HCT116 (cell line): ENCODE data around the gene ABI1. TPM values are rescaled to one million over a fixed set of nuclear protein-coding genes. Genes with fewer than 3 reads are reported as not detected.

ENCODE experiments used
- ATAC-seq: fragments of 200-7000 bp; cut with Tn5 transposase; 2 replicates; pipeline ENCODE4 v1.9.1; 2020; ENCODE audit warnings: mild to moderate bottlenecking, moderate library complexity
- BruUV-seq: library from RNA; stranded (reverse); fragments of 400-500 nt; replicated peaks from 2 replicates; lab custom pipeline; 2021; lab: Mats Ljungman, UMichigan
- CTCF ChIA-PET: fragments of 300-600 bp; sonication (Branson Sonifier 250); formaldehyde crosslinking; loops from one replicate; lab custom pipeline; 2021; ENCODE audit warnings: antibody characterized with exemption; lab: Charles Lee
- POLR2A ChIA-PET: fragments of 300-600, 350-600 bp; sonication (Branson Sonifier 250); formaldehyde crosslinking; loops from one replicate; lab custom pipeline; 2021; ENCODE audit warnings: antibody characterized with exemption; lab: Charles Lee
- RAD21 ChIA-PET, 2 experiments: fragments of 300-600 bp; sonication (Branson Sonifier 250); formaldehyde crosslinking; loops; one replicate each; lab custom pipeline; 2023; ENCODE audit warnings: low total read pairs in 2 of 2; ENCODE audit not compliant: uncharacterized antibody in 2 of 2, unreplicated experiment in 2 of 2, low non-redundant PET in 1 of 2; lab: Charles Lee
- DNase-seq: peaks from one replicate; pipeline ENCODE4 v3.0.0-alpha.2; 2010; ENCODE audit warnings: low read depth, low spot score
- H2AFZ ChIP-seq: fragments of 200-600 bp; shearing (Covaris generic), sonication (generic); 2 replicates; pipeline ENCODE4 v1.6.1; 2017; ENCODE audit warnings: low read depth, mixed run types, mixed read lengths, antibody characterized with exemption, low read length; ENCODE audit not compliant: poor library complexity, severe bottlenecking
- H3K27ac ChIP-seq: 2 replicates; pipeline ENCODE4 v1.5.1; 2012; ENCODE audit warnings: low read depth, low read length
- H3K27me3 ChIP-seq: fragments of 200-600 bp; sonication (generic); 2 replicates; pipeline ENCODE4 v1.6.1; 2016; ENCODE audit warnings: mixed run types, low read length, mixed read lengths; ENCODE audit not compliant: insufficient read depth
- H3K36me3 ChIP-seq, 2 experiments: fragments of 200-500 bp in 1 of 2; fragments of 200-600 bp in 1 of 2; sonication (Bioruptor generic) in 1 of 2; sonication (generic) in 1 of 2; 2 replicates each; pipeline versions ENCODE4 v1.5.1 to v1.6.1; 2014 to 2016; ENCODE audit warnings: low read length in 2 of 2, inconsistent platforms in 1 of 2, mixed read lengths in 1 of 2, mixed run types in 1 of 2; ENCODE audit not compliant: insufficient read depth in 2 of 2, control insufficient read depth in 1 of 2
- H3K4me1 ChIP-seq, 2 experiments: fragments of 200-600 bp in 1 of 2; sonication (generic) in 1 of 2; 2 replicates each; pipeline versions ENCODE4 v1.5.1 to v1.6.1; 2012 to 2017; ENCODE audit warnings: low read length in 2 of 2, inconsistent platforms in 1 of 2, mild to moderate bottlenecking in 1 of 2, mixed read lengths in 1 of 2, mixed run types in 1 of 2, moderate library complexity in 1 of 2; ENCODE audit not compliant: insufficient read depth in 2 of 2, control insufficient read depth in 1 of 2
- H3K4me2 ChIP-seq: fragments of 200-600 bp; sonication (generic); 2 replicates; pipeline ENCODE4 v1.6.1; 2017; ENCODE audit warnings: mixed run types, low read length, mixed read lengths
- H3K4me3 ChIP-seq, 2 experiments: fragments of 200-600 bp in 1 of 2; sonication (generic) in 1 of 2; replicated peaks in 1 of 2; 2 replicates each; pipeline ENCODE4 v1.5.1; 2011 to 2016; ENCODE audit warnings: low read length in 2 of 2, control low read depth in 1 of 2, low read depth in 1 of 2, mild to moderate bottlenecking in 1 of 2, mixed read lengths in 1 of 2, mixed run types in 1 of 2
- H3K79me2 ChIP-seq: fragments of 200-600 bp; sonication (generic); 2 replicates; pipeline ENCODE4 v1.6.1; 2017; ENCODE audit warnings: mild to moderate bottlenecking, mixed run types, low read length, moderate library complexity, mixed read lengths; ENCODE audit not compliant: insufficient read depth
- H3K9ac ChIP-seq: fragments of 200-600 bp; sonication (generic); 2 replicates; pipeline ENCODE4 v1.6.1; 2016; ENCODE audit warnings: low read length, mixed read lengths
- H3K9me2 ChIP-seq: fragments of 200-600 bp; sonication (generic), shearing (Covaris generic); 2 replicates; pipeline ENCODE4 v1.6.1; 2017; ENCODE audit warnings: mixed run types, mild to moderate bottlenecking, moderate library complexity; ENCODE audit not compliant: insufficient read depth
- H3K9me3 ChIP-seq, 2 experiments: fragments of 200-500 bp in 1 of 2; fragments of 200-600 bp in 1 of 2; sonication (Bioruptor generic) in 1 of 2; sonication (generic) in 1 of 2; 2 replicates each; pipeline ENCODE4 v1.6.1; 2014 to 2017; ENCODE audit warnings: low read length in 2 of 2, mixed read lengths in 2 of 2, inconsistent platforms in 1 of 2, low read depth in 1 of 2, mild to moderate bottlenecking in 1 of 2, mixed run types in 1 of 2, moderate library complexity in 1 of 2; ENCODE audit not compliant: control insufficient read depth in 1 of 2, insufficient read depth in 1 of 2
- H4K20me1 ChIP-seq: fragments of 200-600 bp; sonication (generic), shearing (Covaris generic); 2 replicates; pipeline ENCODE4 v1.6.1; 2017; ENCODE audit warnings: mixed run types, mild to moderate bottlenecking, moderate library complexity; ENCODE audit not compliant: insufficient read depth
- ATF3 ChIP-seq: IDR thresholded peaks from 2 replicates; pipeline ENCODE4 v1.6.1; 2012
- CEBPB ChIP-seq: IDR thresholded peaks from 2 replicates; pipeline ENCODE4 v1.6.1; 2012; ENCODE audit warnings: low read depth
- EGR1 ChIP-seq: IDR thresholded peaks from 2 replicates; pipeline ENCODE4 v1.6.1; 2012; ENCODE audit warnings: low read depth
- EZH2 ChIP-seq: fragments of 200-600 bp; sonication (generic); IDR thresholded peaks from 2 replicates; pipeline ENCODE4 v1.6.1; 2017; ENCODE audit warnings: antibody characterized with exemption, mixed run types
- FOSL1 ChIP-seq: IDR thresholded peaks from 2 replicates; pipeline ENCODE4 v1.6.1; 2012; ENCODE audit warnings: low read depth
- JUND ChIP-seq: IDR thresholded peaks from 2 replicates; pipeline ENCODE4 v1.6.1; 2012
- MAX ChIP-seq: IDR thresholded peaks from 2 replicates; pipeline ENCODE4 v1.6.1; 2012
- POLR2A ChIP-seq: IDR thresholded peaks from 2 replicates; pipeline ENCODE4 v1.7.0; 2011; ENCODE audit warnings: borderline replicate concordance; ENCODE audit not compliant: insufficient read depth, insufficient read length; ENCODE audit errors: extremely low read depth
- RAD21 ChIP-seq: IDR thresholded peaks from 2 replicates; pipeline ENCODE4 v1.6.1; 2012; ENCODE audit warnings: low read depth, mild to moderate bottlenecking
- REST ChIP-seq: IDR thresholded peaks from 2 replicates; pipeline ENCODE4 v1.6.1; 2012; ENCODE audit warnings: low read depth
- SRF ChIP-seq: IDR thresholded peaks from 2 replicates; pipeline ENCODE4 v1.6.1; 2012; ENCODE audit warnings: low read depth
- TCF7L2 ChIP-seq: IDR thresholded peaks from 2 replicates; pipeline ENCODE4 v1.7.0; 2011; ENCODE audit warnings: borderline replicate concordance, inconsistent platforms; ENCODE audit not compliant: insufficient read depth, insufficient read length; ENCODE audit errors: extremely low read depth
- YY1 ChIP-seq: IDR thresholded peaks from 2 replicates; pipeline ENCODE4 v1.6.1; 2011; ENCODE audit warnings: low read length, low read depth, moderate library complexity, mild to moderate bottlenecking; ENCODE audit not compliant: insufficient replicate concordance; ENCODE audit errors: extremely low read depth
- ZBTB33 ChIP-seq: IDR thresholded peaks from 2 replicates; pipeline ENCODE4 v1.6.1; 2011; ENCODE audit warnings: mild to moderate bottlenecking, low read length, moderate library complexity; ENCODE audit not compliant: insufficient replicate concordance; ENCODE audit errors: extremely low read depth
- ZFX ChIP-seq: fragments of 450-650 bp; IDR thresholded peaks from 2 replicates; pipeline ENCODE4 v1.6.1; 2017
- intact Hi-C: fragments of 100-400 bp; cut with micrococcal nuclease; formaldehyde crosslinking; loops from 2 replicates; pipeline ENCODE4 v1.10.0; 2022
- total RNA-seq: library from RNA; stranded (reverse); gene quantifications from one replicate; pipeline ENCODE4 v1.2.1, GENCODE V29; 2021; ENCODE audit not compliant: unreplicated experiment

ABI1 gene
- total RNA-seq, 1 experiment from 2014 or later = 34.8 TPM

- Histone ChIP-seq H4K20me1 (0 out of 2 replicates have a peak, but pooled peaks cover 4% of the 10 kb centered on the region), H3K9me3 (no peaks in the 10 kb centered on the region), H3K27ac (no peak overlapping the region; the same call in 1 of the 2 replicates), H3K4me1 (peaks cover 5 to 18% of the 10 kb centered on the region in 2 experiments; a peak in 3 of 4 replicates), H3K36me3 (peaks cover 6 to 21% of the 10 kb centered on the region in 2 experiments; a peak in 2 of 4 replicates), H2AFZ (no peak overlapping the region), H3K27me3 (no peaks in the 10 kb centered on the region), H3K9ac (peak overlapping the region; percentile 94), H3K79me2 (peaks cover 62% of the 10 kb centered on the region), H3K9me2 (no peaks in the 10 kb centered on the region), H3K4me2 (peak overlapping the region; percentile 89), H3K4me3 (peak overlapping the region; percentile 76 to 95)
- no peak for ATAC-seq
- ChIA-PET POLR2A (no interaction called here), CTCF (no interaction called here), RAD21 (no interaction called here)
- no peak for DNase-seq
- TF ChIP-seq TCF7L2 (no peak), SRF (no peak), EZH2 (no peak), YY1 (no peak), JUND (no peak), ZBTB33 (no peak), FOSL1 (no peak), RAD21 (no peak), POLR2A (no peak), REST (no peak), ZFX (no peak), ATF3 (no peak), MAX (no peak), EGR1 (no peak), CEBPB (no peak)
- intact Hi-C loops = loop anchor here (10.0 kb wide), 2 partner anchors 94 to 166 kb away; partner anchors contain the start of gene ABI1
- no TSS peak for BruUV-seq
These were observed 161.8 kb downstream of the ABI1 start for GRCh38 chr10:26698909-26699308.
